ENCODE data around the gene SENP3. TPM values are rescaled to one million over a fixed set of nuclear protein-coding genes. Genes with fewer than 3 reads are reported as not detected.

SENP3 gene
- total RNA-seq, 1 experiment from 2014 or later: 63.7 TPM

- in situ Hi-C loops (cut with HindIII; ENCODE audit: low pct_unique_long_range_greater_than_20kb, low sequenced_read_pairs) (no loop called here), intact Hi-C loops (cut with micrococcal nuclease; ENCODE audit: unreplicated experiment) (no loop called here)
- Histone ChIP-seq H3K4me3 (ENCODE audit: low read depth in 2 of 2, low read length in 2 of 2) (no peak overlapping the region), H3K9me3 (ENCODE audit: control insufficient read depth, insufficient read depth, low read depth, low read length) (no peaks in the 10 kb centered on the region), H3K4me1 (ENCODE audit: control insufficient read depth, insufficient read depth, low read length) (no peaks in the 10 kb centered on the region), H3K27ac (ENCODE audit: low read length) (no peak overlapping the region), H3K36me3 (ENCODE audit: control insufficient read depth, insufficient read depth, low read length) (no peaks in the 10 kb centered on the region), H3K27me3 (ENCODE audit: control insufficient read depth, insufficient read depth, low read length) (no peaks in the 10 kb centered on the region)
- ChIA-PET POLR2A (interaction anchor here (0.5 kb wide), 1 partner anchor 163 kb away, joined by 3 read pairs; no protein-coding TSS in a partner anchor), CTCF (interaction anchor here (0.6 kb wide), 1 partner anchor 84 kb away, joined by 5 read pairs; no protein-coding TSS in a partner anchor)
- no peak for DNase-seq (ENCODE audit: low read depth, low spot score)
- no TSS peak for BruUV-seq (replicated peaks)
- no peak for TF ChIP-seq REST (IDR thresholded peaks at IDR 0.05; ENCODE audit: insufficient read depth in 1 of 2, low read depth in 2 of 2, low read length in 1 of 2)
- TF ChIP-seq POLR2AphosphoS5 (IDR thresholded peaks at IDR 0.05; ENCODE audit: low read depth, low read length): no peak
- no peak for TF ChIP-seq SIN3A (IDR thresholded peaks at IDR 0.05; ENCODE audit: borderline replicate concordance, insufficient read depth, low read depth, low read length)
- no peak for TF ChIP-seq TCF7L2 (IDR thresholded peaks at IDR 0.05; ENCODE audit: low read depth, low read length)
- TF ChIP-seq CTCF (IDR thresholded peaks at IDR 0.05): no peak
- ATAC-seq: no peak
Measured at GRCh38 chr17:7538050-7538449, 23.7 kb upstream of the SENP3 start.

- TF ChIP-seq POLR2AphosphoS5 (IDR thresholded peaks at IDR 0.05; ENCODE audit: low read depth, low read length) (no peak), TCF7L2 (IDR thresholded peaks at IDR 0.05; ENCODE audit: low read depth, low read length) (no peak), REST (IDR thresholded peaks at IDR 0.05; ENCODE audit: insufficient read depth in 1 of 2, low read depth in 2 of 2, low read length in 1 of 2) (no peak), CTCF (IDR thresholded peaks at IDR 0.05) (no peak), SIN3A (IDR thresholded peaks at IDR 0.05; ENCODE audit: borderline replicate concordance, insufficient read depth, low read depth, low read length) (no peak)
- Histone ChIP-seq H3K27me3 (ENCODE audit: control insufficient read depth, insufficient read depth, low read length) (no peaks in the 10 kb centered on the region), H3K9me3 (ENCODE audit: control insufficient read depth, insufficient read depth, low read depth, low read length) (no peaks in the 10 kb centered on the region), H3K27ac (ENCODE audit: low read length) (no peak overlapping the region), H3K36me3 (ENCODE audit: control insufficient read depth, insufficient read depth, low read length) (no peaks in the 10 kb centered on the region), H3K4me1 (ENCODE audit: control insufficient read depth, insufficient read depth, low read length) (no peaks in the 10 kb centered on the region), H3K4me3 (ENCODE audit: low read depth in 2 of 2, low read length in 2 of 2) (no peak overlapping the region)
- DNase-seq (ENCODE audit: low read depth, low spot score) (no peak), ATAC-seq (no peak)
- BruUV-seq (replicated peaks): no TSS peak
- intact Hi-C loops (cut with micrococcal nuclease; ENCODE audit: unreplicated experiment) (no loop called here), in situ Hi-C loops (cut with HindIII; ENCODE audit: low pct_unique_long_range_greater_than_20kb, low sequenced_read_pairs) (no loop called here)
- CTCF ChIA-PET: no interaction called here
- POLR2A ChIA-PET: interaction anchor here (0.6 kb wide), 1 partner anchor 12 kb away, joined by 4 read pairs; no protein-coding TSS in a partner anchor
Measured at GRCh38 chr17:7538891-7539545, 22.7 kb upstream of the SENP3 start.

Data from Panc1 (cell line).